GM19455 (cell line): Measurements from ENCODE around the gene C1orf159.
"Not testable (repeated sequence)": the region's sequence is repeated elsewhere in the genome, so short reads cannot be mapped to it uniquely, and the experiment has no call there.

ENCODE experiments used
- ATAC-seq: cut with Tn5 transposase; IDR thresholded peaks from one replicate; pipeline ENCODE4 v1.9.1; 2021; ENCODE audit not compliant: unreplicated experiment

Gene C1orf159

DNA sequence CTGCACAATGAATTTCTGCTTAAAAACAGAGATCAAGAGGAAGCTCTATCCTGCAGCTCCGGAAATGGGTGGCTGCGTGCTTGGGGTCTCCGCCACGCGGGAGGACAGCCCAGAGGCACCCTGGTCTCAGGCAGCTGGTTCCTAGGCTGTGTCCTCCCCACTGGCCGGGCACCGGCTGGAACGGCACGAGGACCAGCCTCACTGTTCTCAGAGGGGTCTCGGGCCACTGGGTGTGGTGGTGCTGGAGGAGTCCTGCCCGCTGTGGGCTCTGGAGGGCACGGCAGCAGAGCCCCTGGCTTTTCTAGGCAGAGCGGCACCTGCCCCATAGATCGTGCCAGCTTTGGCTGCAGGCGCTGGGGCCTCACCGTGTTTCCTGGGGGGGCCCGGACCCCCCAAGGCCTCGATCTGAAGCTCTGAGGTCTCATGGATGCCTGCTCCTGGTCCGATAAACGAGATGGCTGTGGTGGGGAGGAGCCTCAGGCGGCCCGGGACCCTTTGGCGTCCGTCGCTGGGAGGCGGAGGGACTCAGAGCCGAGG, 33.6 kb downstream of the C1orf159 start:
- ATAC-seq, result no peak

DNA sequence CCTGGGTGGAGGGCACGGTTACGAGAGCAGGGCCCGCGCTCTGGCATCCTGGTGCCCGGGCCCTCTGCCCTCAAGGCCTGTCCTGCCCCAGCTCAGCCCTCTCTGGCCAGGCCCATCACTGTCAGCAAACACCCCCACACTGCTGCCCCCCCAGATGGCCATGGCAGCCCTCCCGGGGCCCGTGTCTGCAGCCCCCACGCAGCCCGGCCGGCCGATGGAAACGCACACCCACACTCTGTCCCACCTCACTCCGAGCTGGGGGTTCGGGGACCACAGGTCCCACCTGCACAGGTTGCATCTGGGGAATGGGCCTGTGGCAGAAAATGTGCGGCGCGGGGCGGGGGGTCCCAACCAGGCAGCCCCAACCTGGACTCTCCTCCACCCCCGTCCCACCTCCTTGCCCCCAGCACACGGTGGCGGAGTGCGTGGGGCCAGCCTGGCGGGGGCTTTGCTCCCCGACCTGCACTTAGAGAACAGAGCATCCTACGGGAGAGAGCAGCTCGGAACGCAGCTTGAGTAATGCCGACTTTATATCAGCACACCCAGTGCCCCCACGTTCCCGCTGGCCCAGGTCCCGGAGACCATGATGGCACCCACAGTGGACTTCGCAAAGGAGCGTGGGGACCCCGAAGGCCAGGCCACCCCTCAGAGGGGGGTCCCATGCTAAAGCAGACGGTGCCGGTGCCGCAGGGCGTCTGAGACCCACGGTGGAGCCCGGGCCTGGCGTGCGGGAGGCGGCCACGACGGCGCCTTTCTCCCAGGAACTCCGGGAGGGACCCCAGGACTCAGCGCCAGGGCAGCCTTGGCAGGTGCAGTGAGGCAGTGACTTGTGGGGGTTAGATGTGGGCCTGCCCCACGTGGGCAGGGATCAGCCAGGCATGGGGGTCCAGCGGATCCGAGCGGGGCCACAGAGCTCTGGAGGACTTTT, 34.3 kb downstream of the C1orf159 start:
- no peak for ATAC-seq

DNA sequence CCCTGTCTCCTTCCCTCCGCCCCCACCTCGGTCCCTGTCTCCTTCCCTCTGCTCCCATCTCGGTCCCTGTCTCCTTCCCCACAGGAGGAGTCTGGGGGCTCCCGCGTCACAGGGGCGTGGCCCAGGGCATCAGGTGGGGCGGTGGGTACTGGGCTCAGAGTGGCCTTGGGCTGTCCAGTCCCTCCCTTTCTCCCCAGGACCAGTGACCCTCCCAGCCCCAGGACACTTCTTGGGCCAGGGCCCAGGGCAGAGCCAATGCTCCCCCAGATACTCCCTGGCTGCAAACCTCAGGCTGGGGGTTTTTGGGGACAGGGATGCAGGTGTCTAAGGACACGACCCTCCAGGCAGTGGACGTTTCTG, 35.0 kb downstream of the C1orf159 start:
- no peak for ATAC-seq

DNA sequence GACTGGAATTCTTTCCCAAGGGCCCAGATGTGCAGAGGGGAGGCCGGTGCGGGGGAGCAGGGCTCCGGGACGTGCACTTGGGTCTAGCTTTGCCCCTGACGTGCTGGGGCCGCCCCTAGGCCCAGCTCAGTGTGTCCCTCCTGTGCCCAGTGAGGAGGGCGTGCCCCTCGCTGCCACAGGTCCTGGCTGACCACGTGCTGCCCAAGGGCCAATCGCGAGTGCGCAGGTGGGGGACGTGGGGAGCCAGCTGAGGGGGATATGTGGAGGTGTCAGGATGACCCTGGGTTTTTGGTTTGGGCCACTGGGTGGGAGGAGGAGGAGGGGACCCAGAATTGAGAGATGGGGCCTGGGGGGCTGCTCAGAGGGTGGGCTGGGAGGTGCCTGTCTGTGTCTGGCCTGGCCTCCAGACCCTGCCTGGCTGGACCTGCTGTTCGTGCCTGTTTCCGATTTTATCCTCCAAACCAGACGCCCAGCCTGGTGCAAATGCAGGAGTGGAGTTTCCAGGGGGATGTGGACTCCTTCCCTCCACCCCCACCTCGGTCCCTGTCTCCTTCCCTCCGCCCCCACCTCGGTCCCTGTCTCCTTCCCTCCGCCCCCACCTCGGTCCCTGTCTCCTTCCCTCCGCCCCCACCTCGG, 35.6 kb downstream of the C1orf159 start:
- no peak for ATAC-seq

DNA sequence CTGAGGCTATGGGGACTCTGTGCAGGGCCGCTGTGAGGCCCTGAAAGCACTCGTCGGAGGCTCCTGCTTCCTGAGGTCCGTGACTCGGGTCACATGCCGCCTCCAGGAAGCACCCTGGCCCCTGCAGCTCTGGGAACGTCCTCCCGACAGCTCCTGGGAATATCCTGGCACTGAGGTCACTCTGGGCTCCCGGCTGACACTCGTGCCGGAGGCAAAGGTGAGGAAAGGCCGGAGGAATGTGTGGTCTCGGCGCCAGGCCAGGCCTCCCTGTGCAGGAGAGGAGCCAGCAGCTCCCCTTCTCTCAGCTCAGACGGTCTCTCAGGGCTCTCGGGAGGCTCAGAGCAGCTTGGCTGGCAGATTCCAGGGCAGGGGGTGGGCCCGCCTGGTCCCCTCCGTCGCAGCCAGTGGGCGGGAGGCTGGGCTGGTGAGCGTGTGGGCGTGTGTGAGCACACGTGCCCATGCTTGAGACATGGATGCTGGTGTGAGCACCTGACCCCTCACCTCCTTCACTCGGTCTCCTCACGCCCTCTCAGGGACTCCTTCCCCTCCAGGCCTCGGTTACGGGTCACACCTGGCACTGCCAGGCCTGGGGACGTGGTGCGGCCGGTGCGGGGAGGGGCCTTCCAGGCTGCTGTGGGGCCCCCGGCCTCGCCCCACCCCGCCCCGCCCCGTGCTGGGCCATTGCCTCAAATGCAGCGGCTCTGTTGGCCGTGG, 36.3 kb downstream of the C1orf159 start:
- no peak for ATAC-seq

DNA sequence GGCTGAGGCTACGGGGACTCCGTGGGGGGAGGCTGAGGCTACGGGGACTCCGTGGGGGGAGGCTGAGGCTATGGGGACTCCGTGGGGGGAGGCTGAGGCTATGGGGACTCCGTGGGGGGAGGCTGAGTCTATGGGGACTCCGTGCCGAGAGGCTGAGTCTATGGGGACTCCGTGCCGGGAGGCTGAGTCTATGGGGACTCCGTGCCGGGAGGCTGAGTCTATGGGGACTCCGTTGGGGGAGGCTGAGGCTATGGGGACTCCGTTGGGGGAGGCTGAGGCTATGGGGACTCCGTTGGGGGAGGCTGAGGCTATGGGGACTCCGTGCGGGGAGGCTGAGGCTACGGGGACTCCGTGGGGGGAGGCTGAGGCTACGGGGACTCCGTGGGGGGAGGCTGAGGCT, 38.5 kb downstream of the C1orf159 start:
- ATAC-seq, result not testable (repeated sequence)

DNA sequence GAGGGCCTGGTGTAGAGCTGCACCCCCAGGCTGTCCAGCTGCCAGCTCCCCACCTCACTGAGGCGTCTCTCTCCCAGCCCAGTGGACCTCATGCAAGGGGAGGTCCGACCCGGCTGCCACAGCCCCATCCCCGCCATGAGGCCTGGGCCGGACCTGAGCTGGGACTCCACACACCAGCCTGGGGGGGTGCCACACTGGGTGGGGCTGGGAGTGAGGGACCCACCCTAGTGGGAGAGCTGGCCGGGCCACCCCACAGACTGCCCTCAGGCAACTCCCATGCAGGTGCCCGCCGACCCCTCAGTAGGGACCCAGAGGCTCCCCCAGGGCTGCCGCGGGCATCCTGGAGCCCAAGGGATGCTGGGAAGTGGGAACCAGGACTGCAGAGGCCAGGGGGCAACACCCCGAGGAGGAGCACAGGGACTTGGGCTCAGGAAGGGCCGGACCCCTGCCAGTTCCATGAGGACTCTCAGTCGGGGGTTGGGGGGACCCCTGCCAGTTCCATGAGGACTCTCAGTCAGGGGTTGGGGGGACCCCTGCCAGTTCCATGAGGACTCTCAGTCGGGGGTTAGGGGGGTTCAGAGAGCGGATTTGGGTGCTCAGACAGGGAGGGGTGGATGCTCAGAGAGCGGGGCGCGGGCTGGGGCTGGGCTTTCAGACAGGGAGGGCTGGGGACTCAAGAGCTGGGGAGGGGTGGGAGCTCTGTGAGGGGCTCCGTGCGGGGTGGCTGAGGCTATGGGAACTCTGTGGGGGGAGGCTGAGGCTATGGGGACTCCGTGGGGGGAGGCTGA, 40.5 kb downstream of the C1orf159 start:
- ATAC-seq, result no peak

DNA sequence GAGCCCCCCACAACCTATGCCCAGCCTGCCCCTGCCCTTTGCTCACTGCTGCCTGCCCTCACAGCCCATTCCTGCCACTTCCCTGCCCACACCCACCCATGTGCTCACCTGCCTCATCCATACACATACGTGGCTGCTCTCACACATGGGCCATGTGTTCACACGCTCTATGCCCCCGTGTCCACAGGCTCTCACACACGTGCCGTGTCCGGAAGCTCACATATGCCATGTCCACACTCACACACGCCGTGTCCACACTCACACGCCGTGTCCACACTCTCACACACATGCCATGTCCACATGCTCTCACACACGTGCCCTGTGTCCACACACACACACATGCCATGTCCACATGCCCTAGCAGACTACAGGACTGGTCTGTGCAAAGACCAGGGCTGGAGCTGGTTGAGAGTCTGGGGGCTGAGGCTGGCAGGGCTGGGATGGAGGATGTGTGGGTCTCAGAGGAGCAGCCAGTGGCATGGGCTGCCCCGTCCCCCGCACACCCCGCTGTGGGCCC, 41.2 kb downstream of the C1orf159 start:
- ATAC-seq, result no peak

DNA sequence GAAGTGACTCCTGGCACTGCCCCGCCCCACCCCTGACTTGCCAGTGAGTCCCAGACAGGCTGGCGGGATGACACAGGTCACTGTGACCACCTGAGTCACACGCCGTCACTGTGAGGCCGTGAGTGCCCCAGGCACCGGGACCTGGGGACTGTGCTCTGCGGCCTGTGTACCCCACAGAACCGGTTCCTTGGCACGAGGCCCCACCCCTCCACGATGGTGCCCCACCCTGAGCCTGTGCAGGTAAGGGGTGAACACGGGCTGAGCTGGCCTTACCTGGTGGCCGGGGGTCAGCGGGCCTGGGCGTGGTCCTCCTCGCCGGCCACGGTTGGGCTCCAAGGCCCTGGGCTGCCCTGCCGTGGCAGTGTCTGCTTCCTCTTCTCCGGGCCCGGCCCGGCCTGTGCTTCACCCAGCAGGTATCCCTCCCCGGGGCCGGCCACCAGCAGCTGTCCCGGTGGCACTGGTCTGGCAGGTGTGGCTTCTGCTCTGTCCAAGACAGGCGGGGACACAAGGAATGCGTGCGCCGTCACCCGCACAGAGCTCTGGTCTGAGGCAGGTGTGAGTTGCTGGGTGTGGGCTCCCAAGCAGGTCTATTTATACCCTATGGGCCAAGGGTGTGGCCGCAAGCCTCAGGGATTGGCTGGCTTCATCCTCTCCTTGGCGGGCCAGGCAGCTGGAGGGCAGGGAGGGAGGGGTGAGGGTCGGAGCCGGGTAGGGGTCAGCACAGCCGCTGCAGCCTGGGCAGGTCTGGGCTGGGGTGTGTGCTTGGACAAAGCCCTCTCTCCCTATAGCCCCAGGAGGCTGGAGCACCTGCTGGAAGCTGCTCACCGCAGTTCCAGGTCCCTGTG, 41.9 kb downstream of the C1orf159 start, which contains the start of gene RNF223:
TSS of gene RNF223 (minus strand) at position 564 of the 845 bp plus-strand sequence. CDS start 1,740 bp downstream, outside the sequence.
- ATAC-seq, result no peak

DNA sequence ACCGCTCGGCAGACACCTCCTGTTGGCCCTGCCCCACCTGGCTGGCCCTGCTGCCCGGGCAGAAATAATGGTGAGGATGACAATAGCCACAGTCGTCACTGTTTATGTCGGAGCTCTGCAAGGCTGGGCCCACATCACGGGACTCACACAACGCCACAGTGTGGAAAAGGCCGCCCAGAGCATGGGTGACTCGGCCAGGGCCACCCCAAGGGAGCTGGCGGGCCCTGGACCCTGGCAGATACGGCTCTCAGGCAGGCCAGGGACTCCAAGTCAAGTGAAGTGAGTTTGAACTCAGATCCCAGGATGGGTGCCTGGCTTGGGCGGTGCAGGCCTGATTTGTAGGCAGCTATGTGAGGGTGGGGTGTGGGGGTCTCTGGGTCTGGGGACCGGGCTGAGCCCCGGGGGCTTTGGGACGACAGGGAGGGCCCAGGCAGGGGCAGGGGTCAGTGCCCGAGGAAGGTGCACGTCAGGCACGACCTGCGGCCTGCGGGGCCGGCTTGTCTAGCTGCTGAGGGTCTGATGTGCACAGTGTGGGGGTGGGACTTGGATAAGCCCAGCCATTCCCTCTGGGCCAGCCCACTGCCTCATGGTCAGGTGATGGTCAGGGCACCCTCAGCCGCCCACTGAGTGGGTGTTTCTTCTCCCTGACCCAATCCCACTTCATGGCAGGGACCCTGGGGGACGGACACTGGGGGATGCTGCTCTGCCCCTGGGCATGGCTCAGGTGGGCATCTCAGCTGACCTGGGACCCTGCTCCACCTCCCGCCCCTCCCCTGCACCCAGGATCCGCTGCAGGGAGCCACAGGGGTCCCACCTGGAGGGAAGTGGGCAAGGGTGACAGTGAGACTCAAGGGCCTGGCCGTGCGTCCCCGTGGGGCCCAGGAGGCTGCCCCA, 42.8 kb downstream of the C1orf159 start:
- ATAC-seq, result no peak

DNA sequence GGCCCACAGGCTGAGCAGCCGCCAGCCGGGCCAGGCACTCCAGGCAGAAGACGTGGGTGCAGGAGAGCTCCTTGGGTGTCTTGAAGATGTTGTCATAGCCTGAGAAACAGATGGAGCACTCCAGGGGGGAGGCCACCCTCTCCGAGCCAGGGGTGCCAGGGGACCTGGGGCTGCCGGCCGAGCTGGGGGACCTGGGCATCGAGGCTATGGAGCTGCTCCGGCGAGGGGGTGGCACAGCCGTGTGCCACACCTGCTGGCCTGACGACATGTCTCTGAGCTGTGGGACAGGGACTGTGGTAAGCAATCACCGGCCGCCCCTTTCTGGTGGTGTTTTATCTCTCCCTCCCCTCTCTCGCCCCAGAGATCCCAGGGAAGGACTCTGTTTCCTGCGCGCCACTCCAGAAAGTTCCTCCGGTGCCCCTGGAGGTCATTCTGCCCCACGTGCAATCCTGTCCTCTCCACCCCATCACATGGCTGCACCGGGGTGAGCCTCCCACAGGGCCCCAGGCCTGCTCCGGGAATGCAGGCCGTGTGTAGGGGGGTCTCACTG, 43.5 kb downstream of the C1orf159 start:
- no peak for ATAC-seq

DNA sequence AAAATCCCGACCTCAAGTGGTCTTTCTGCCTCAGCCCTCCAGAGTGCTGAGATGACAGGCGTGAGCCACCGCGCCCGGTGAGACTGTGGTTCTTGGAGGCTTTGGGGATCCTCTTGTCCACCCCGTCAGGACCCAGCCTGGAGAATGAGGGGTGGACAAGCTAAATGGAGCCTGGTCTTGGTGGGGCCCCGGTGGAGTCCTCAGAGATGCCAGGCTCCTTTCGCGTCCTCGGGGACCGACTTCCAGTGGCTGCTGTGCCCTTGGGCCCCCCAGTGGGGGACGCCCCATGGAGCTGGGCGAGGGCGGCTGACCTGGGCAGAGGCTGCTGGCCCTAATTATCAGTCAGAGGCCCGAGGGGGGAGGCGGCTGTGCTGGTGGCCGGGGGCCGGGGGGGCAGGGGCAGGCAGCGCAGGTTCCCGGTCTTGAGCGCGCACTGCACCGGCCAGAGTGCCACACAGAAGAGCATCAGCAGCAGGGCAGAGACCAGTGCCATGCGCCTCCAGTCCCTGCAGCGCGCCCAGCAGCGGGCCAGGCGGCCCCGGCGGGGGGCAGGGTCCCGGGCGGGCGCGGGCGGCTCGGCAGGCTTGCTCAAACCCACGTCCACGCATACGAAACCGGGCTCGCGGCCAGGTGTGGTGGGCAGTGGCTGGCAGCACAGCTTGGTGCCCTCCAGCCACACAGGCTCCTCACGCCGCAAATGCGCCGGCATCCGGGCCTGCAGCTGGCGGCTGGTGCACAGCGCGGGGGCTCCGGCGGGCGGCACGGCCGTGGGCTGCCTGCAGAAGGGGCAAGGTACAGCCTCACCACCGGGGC, 44.2 kb downstream of the C1orf159 start:
- ATAC-seq, result no peak

DNA sequence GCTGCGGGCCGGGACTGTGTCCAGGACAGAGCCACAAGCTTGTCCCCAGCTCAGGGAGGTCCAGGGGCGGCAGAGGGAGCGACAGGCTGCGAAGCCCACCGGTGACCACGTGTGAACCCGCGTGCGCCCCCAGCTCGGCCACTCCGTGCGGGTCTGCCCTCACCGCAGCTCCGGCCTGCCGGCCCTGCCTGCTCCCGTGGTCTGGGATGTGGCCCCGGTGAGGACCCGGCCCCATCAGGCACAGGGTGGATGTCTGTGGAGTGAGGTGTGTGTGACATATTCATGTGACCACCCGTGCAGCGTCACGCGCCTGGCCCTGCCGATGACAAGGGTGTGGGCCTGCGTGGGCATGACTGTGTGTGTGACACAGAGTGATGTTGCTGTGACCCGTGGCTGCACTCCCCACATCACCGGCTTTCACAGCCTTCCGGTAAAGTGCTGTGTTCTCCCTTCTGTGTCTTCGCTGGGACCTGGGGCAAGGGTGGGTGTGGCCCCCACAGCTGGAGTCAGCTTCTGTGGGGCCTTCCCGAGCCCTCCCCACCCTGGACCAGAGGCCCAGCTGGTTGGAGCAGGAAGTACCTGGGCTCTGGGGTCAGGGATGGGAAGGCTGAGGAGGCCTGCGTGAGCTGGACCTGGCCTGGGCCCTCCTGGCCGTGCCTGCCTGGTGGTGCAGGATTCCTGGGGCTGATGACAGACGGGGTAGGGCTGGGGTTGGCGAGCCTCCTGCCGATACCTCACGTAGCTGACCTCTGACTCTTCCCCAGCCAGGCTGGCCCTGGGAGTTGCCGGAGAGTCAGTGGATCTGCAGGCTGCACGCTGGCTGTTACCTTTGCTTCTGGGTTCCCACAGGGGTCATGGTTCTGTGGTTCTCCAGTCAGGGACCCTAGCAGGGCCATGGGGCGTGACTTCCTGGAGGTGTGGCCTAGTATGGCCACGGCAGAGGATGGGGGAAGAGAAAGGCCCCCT, 45.9 kb downstream of the C1orf159 start:
- ATAC-seq, result no peak

DNA sequence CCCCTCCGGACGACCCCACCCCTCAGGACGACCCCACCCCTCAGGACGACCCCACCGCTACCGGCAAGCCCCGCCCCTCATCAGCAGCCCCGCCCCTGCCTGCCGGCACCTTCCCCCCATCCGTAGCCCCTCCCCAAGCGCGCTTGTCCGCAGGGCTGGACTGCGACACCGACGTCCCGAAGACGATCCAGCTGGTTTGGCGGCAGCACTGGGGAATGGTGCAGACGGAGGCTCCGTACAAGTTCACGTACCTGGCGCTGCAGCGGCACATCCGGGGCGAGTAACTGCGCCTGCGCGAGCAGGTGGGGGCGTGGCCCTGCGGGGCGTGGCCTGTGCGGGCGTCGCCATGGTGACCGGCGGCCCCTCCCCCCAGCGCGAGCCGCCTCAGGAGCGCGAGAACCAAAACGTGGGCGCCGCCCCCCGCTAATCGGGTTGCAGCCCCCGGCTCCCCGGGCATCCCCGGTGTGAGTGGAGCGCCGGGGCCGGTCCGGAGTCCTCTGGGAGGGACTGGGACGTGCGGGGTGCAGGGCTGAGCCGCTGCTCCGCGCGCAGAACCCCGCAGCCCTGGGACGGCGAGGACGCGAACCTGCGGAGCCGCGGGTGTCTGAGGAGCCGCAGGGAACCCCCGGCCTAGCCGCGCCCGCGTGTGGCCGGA, 46.7 kb downstream of the C1orf159 start:
- ATAC-seq, result no peak

DNA sequence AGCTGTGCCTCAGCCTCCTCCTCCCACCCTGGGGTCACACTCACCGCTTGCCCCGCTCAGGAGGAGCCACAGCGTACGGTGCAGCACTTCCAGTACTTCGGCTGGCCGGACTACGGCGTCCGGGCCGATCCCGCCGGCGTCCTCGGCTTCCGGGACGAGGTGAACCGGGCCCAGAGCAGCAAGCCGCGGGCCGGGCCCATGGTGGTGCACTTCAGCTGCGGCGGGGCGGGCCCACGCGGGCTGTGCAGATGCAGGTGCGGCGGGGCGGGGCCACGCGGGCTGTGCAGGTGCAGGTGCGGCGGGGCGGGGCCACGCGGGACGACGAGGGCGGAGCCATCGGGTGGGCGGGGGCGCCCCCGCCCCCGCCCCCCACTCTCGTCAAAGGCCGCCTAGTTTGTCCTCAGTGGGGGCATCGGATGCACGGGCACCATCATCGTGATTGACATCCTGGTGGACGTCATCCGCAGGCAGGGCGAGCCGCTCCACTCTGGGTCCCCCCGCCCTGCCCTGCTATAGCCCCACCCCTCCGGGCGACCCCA, 47.3 kb downstream of the C1orf159 start:
- ATAC-seq, result no peak
